Suppressor macrophage treated with lipopolysaccharide for 4 hours (primary cell): ENCODE results near the gene SCAF1.
A peak's percentile ranks its signal among the peaks of the same experiment; 100 is the strongest.

Experiments
- DNase-seq: peaks from one replicate; pipeline ENCODE4 v3.0.0-alpha.2; 2020

SCAF1 gene

GRCh38 chr19:49645592-49645991, 3.6 kb downstream of the SCAF1 start:
- DNase-seq = no peak

- DNase-seq = no peak
These were observed 4.0 kb downstream of the SCAF1 start for GRCh38 chr19:49645995-49646394.

- no peak for DNase-seq
These were observed 4.6 kb downstream of the SCAF1 start for GRCh38 chr19:49646586-49646985.

GRCh38 chr19:49651029-49651819, 9.2 kb downstream of the SCAF1 start:
- no peak for DNase-seq

- DNase-seq = no peak
These were observed 10.0 kb downstream of the SCAF1 start for GRCh38 chr19:49651820-49652550.

GRCh38 chr19:49652551-49653465, 10.8 kb downstream of the SCAF1 start:
- DNase-seq = no peak

GRCh38 chr19:49653466-49653806, 11.4 kb downstream of the SCAF1 start:
- DNase-seq = no peak

- no peak for DNase-seq
These were observed 12.6 kb downstream of the SCAF1 start for GRCh38 chr19:49654581-49654980.

GRCh38 chr19:49655570-49656455, 13.8 kb downstream of the SCAF1 start:
- no peak for DNase-seq

GRCh38 chr19:49656456-49657109, 14.6 kb downstream of the SCAF1 start:
- no peak for DNase-seq

- no peak for DNase-seq
These were observed 15.6 kb downstream of the SCAF1 start for GRCh38 chr19:49657493-49658138.

- no peak for DNase-seq
These were observed 16.1 kb downstream of the SCAF1 start for GRCh38 chr19:49658139-49658517.

- DNase-seq = no peak
These were observed 16.8 kb downstream of the SCAF1 start for GRCh38 chr19:49658566-49659442.

- DNase-seq = no peak
These were observed 18.4 kb downstream of the SCAF1 start for GRCh38 chr19:49660338-49660961.

- no peak for DNase-seq
These were observed 20.0 kb downstream of the SCAF1 start for GRCh38 chr19:49662011-49662410.

GRCh38 chr19:49663224-49663623, 21.2 kb downstream of the SCAF1 start:
- DNase-seq = no peak

- DNase-seq = peak; percentile 84
These were observed 22.4 kb downstream of the SCAF1 start for GRCh38 chr19:49664171-49665035.

- DNase-seq = no peak
These were observed 23.0 kb downstream of the SCAF1 start for GRCh38 chr19:49665036-49665350.
